ENCODE data around the gene MEIOSIN.

The MEIOSIN gene

DNA sequence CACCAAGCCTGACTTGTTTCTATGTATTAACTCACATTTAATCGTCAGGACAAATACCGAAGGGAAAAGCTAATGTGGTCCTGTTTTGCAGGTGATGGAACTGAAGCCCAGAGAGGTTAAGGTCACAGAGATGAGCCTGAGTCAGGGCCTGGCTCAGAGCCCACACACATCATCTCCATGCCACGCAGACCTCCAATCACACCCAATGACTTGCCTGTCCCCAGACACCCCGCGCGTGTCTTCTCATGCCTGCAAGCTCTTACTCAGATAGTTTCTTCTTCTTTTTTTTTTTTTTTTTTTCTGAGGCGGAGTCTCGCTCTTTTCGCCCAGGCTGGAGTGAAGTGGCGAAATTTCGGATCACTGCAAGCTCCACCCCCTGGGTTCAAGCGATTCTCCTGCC lies 19.4 kb downstream of the MEIOSIN start:
- Histone ChIP-seq H3K36me3 (ENCODE audit: control insufficient read depth in 2 of 2, insufficient read depth in 2 of 2, low read length in 2 of 2) (no peaks in the 10 kb centered on the region), H3K9ac (ENCODE audit: low read depth in 1 of 2, low read length in 2 of 2) (no peak overlapping the region), H3K9me3 (ENCODE audit: control insufficient read depth in 2 of 2, low read length in 2 of 2) (no peaks in the 10 kb centered on the region), H3K27ac (ENCODE audit: low read depth in 2 of 2, low read length in 2 of 2) (no peak overlapping the region), H3K27me3 (ENCODE audit: control insufficient read depth in 2 of 2, insufficient read depth in 2 of 2, low read length in 2 of 2) (no peaks in the 10 kb centered on the region), H3K4me3 (ENCODE audit: low read length in 2 of 2) (no peak overlapping the region), H3K4me1 (ENCODE audit: control insufficient read depth in 2 of 2, insufficient read depth in 2 of 2, low read length in 2 of 2) (no peaks in the 10 kb centered on the region)

GRCh38 chr19:45753548-45753947 lies 20.3 kb downstream of the MEIOSIN start:
- no peak overlapping the region for H3K9ac ChIP-seq (ENCODE audit: low read depth in 1 of 2, low read length in 2 of 2)
- no peaks in the 10 kb centered on the region for H3K36me3 ChIP-seq (ENCODE audit: control insufficient read depth in 2 of 2, insufficient read depth in 2 of 2, low read length in 2 of 2)
- no peak overlapping the region for H3K27ac ChIP-seq (ENCODE audit: low read depth in 2 of 2, low read length in 2 of 2)
- H3K4me1 ChIP-seq (ENCODE audit: control insufficient read depth in 2 of 2, insufficient read depth in 2 of 2, low read length in 2 of 2) = no peaks in the 10 kb centered on the region
- no peaks in the 10 kb centered on the region for H3K27me3 ChIP-seq (ENCODE audit: control insufficient read depth in 2 of 2, insufficient read depth in 2 of 2, low read length in 2 of 2)
- no peak overlapping the region for H3K4me3 ChIP-seq (ENCODE audit: low read length in 2 of 2)
- no peaks in the 10 kb centered on the region for H3K9me3 ChIP-seq (ENCODE audit: control insufficient read depth in 2 of 2, low read length in 2 of 2)

- no peaks in the 10 kb centered on the region for H3K9me3 ChIP-seq (ENCODE audit: control insufficient read depth in 2 of 2, low read length in 2 of 2)
- H3K4me3 ChIP-seq (ENCODE audit: low read length in 2 of 2) = no peak overlapping the region
- H3K4me1 ChIP-seq (ENCODE audit: control insufficient read depth in 2 of 2, insufficient read depth in 2 of 2, low read length in 2 of 2) = no peaks in the 10 kb centered on the region
- H3K27me3 ChIP-seq (ENCODE audit: control insufficient read depth in 2 of 2, insufficient read depth in 2 of 2, low read length in 2 of 2) = no peaks in the 10 kb centered on the region
- H3K9ac ChIP-seq (ENCODE audit: low read depth in 1 of 2, low read length in 2 of 2) = no peak overlapping the region
- H3K27ac ChIP-seq (ENCODE audit: low read depth in 2 of 2, low read length in 2 of 2) = no peak overlapping the region
- no peaks in the 10 kb centered on the region for H3K36me3 ChIP-seq (ENCODE audit: control insufficient read depth in 2 of 2, insufficient read depth in 2 of 2, low read length in 2 of 2)
Measured at GRCh38 chr19:45754323-45754722, 21.1 kb downstream of the MEIOSIN start.

DNA sequence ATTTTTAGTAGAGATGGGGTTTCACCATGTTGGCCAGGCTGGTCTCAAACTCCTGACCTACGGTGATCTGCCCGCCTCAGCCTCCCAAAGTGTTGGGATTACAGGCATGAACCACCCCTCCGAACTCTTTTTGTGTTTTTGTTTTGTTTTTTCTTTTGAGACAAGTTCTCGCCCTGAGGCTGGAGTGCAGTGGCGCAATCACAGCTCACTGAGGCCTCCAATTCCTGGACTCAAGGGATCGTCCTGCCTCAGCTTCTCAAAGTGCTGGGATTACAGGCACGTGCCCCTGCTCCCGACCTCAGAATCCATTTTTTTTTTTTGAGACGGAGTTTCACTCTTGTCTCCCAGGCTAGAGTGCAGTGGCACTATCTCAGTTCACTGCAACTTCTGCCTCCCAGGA lies 24.5 kb downstream of the MEIOSIN start:
- H3K9ac ChIP-seq (ENCODE audit: low read depth in 1 of 2, low read length in 2 of 2) = no peak overlapping the region
- H3K4me3 ChIP-seq (ENCODE audit: low read length in 2 of 2) = no peak overlapping the region
- no peak overlapping the region for H3K27ac ChIP-seq (ENCODE audit: low read depth in 2 of 2, low read length in 2 of 2)
- no peaks in the 10 kb centered on the region for H3K9me3 ChIP-seq (ENCODE audit: control insufficient read depth in 2 of 2, low read length in 2 of 2)
- H3K27me3 ChIP-seq (ENCODE audit: control insufficient read depth in 2 of 2, insufficient read depth in 2 of 2, low read length in 2 of 2) = no peaks in the 10 kb centered on the region
- no peaks in the 10 kb centered on the region for H3K4me1 ChIP-seq (ENCODE audit: control insufficient read depth in 2 of 2, insufficient read depth in 2 of 2, low read length in 2 of 2)
- H3K36me3 ChIP-seq (ENCODE audit: control insufficient read depth in 2 of 2, insufficient read depth in 2 of 2, low read length in 2 of 2) = no peaks in the 10 kb centered on the region

GRCh38 chr19:45758921-45759320 lies 25.7 kb downstream of the MEIOSIN start:
- no peaks in the 10 kb centered on the region for H3K4me1 ChIP-seq (ENCODE audit: control insufficient read depth in 2 of 2, insufficient read depth in 2 of 2, low read length in 2 of 2)
- H3K36me3 ChIP-seq (ENCODE audit: control insufficient read depth in 2 of 2, insufficient read depth in 2 of 2, low read length in 2 of 2) = no peaks in the 10 kb centered on the region
- no peaks in the 10 kb centered on the region for H3K27me3 ChIP-seq (ENCODE audit: control insufficient read depth in 2 of 2, insufficient read depth in 2 of 2, low read length in 2 of 2)
- H3K9ac ChIP-seq (ENCODE audit: low read depth in 1 of 2, low read length in 2 of 2) = no peak overlapping the region
- no peak overlapping the region for H3K4me3 ChIP-seq (ENCODE audit: low read length in 2 of 2)
- H3K27ac ChIP-seq (ENCODE audit: low read depth in 2 of 2, low read length in 2 of 2) = no peak overlapping the region
- H3K9me3 ChIP-seq (ENCODE audit: control insufficient read depth in 2 of 2, low read length in 2 of 2) = no peaks in the 10 kb centered on the region

DNA sequence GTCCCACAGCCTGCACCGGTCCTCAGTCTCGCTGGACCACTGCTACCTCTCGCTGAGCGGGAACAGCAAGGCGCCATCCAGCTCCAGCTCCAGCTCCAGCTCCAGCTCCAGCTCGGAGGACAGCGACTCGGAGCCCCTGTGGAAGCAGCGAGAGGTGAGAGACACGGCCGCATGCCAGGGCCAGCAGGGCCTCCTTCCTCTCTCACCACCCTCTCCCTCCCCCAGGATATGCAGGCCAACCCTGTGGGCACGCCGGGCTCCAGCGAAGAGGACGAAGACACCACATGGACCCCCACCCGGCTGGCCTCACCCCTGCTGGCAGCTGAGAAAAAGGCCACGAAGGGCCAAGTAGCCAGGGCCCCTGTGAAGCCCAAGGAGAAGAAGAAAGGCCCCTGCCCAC lies 28.5 kb downstream of the MEIOSIN start:
- no peak overlapping the region for H3K27ac ChIP-seq (ENCODE audit: low read depth in 2 of 2, low read length in 2 of 2)
- H3K9me3 ChIP-seq (ENCODE audit: control insufficient read depth in 2 of 2, low read length in 2 of 2) = no peaks in the 10 kb centered on the region
- peaks cover 4 to 9% of the 10 kb centered on the region in 2 donors for H3K4me1 ChIP-seq (ENCODE audit: control insufficient read depth in 2 of 2, insufficient read depth in 2 of 2, low read length in 2 of 2)
- no peaks in the 10 kb centered on the region for H3K36me3 ChIP-seq (ENCODE audit: control insufficient read depth in 2 of 2, insufficient read depth in 2 of 2, low read length in 2 of 2)
- H3K9ac ChIP-seq (ENCODE audit: low read depth in 1 of 2, low read length in 2 of 2) = no peak overlapping the region
- no peak overlapping the region for H3K4me3 ChIP-seq (ENCODE audit: low read length in 2 of 2)
- H3K27me3 ChIP-seq (ENCODE audit: control insufficient read depth in 2 of 2, insufficient read depth in 2 of 2, low read length in 2 of 2) = no peaks in the 10 kb centered on the region

GRCh38 chr19:45762870-45763631 lies 29.8 kb downstream of the MEIOSIN start:
- Histone ChIP-seq H3K27me3 (ENCODE audit: control insufficient read depth in 2 of 2, insufficient read depth in 2 of 2, low read length in 2 of 2) (no peaks in the 10 kb centered on the region), H3K9me3 (ENCODE audit: control insufficient read depth in 2 of 2, low read length in 2 of 2) (no peaks in the 10 kb centered on the region), H3K36me3 (ENCODE audit: control insufficient read depth in 2 of 2, insufficient read depth in 2 of 2, low read length in 2 of 2) (no peaks in the 10 kb centered on the region), H3K9ac (ENCODE audit: low read depth in 1 of 2, low read length in 2 of 2) (no peak overlapping the region), H3K4me1 (ENCODE audit: control insufficient read depth in 2 of 2, insufficient read depth in 2 of 2, low read length in 2 of 2) (peaks cover 9 to 11% of the 10 kb centered on the region in 2 donors), H3K27ac (ENCODE audit: low read depth in 2 of 2, low read length in 2 of 2) (no peak overlapping the region), H3K4me3 (ENCODE audit: low read length in 2 of 2) (no peak overlapping the region)

- H3K4me3 ChIP-seq (ENCODE audit: low read length in 2 of 2) = no peak overlapping the region
- peaks cover 9 to 11% of the 10 kb centered on the region in 2 donors for H3K4me1 ChIP-seq (ENCODE audit: control insufficient read depth in 2 of 2, insufficient read depth in 2 of 2, low read length in 2 of 2)
- peak overlapping the region in 1 of 2 donors; percentile 1 for H3K9ac ChIP-seq (ENCODE audit: low read depth in 1 of 2, low read length in 2 of 2)
- H3K36me3 ChIP-seq (ENCODE audit: control insufficient read depth in 2 of 2, insufficient read depth in 2 of 2, low read length in 2 of 2) = no peaks in the 10 kb centered on the region
- no peaks in the 10 kb centered on the region for H3K27me3 ChIP-seq (ENCODE audit: control insufficient read depth in 2 of 2, insufficient read depth in 2 of 2, low read length in 2 of 2)
- no peaks in the 10 kb centered on the region for H3K9me3 ChIP-seq (ENCODE audit: control insufficient read depth in 2 of 2, low read length in 2 of 2)
- no peak overlapping the region for H3K27ac ChIP-seq (ENCODE audit: low read depth in 2 of 2, low read length in 2 of 2)
Measured at GRCh38 chr19:45763691-45764294, 30.6 kb downstream of the MEIOSIN start.

DNA sequence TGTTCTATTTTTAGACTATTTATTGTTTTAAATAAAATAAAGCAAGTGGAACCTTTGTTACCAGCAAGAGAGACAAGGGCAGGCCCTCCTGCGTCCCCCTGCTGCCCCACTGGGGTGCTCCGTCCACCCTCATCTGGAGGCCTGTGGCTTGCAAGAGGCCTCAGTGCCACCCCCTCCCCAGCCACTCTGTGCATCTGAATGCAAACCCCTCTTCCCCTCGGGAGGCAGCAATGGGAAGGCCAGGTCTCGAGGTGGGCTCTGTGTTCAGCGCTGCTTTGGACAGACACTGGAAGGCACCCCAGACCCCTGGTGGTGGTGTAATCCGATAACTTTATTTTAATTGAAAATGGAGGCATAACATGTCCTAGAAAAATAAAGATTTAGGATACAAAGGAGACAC lies 31.2 kb downstream of the MEIOSIN start:
- H3K4me1 ChIP-seq (ENCODE audit: control insufficient read depth in 2 of 2, insufficient read depth in 2 of 2, low read length in 2 of 2) = peaks cover 9 to 11% of the 10 kb centered on the region in 2 donors
- H3K4me3 ChIP-seq (ENCODE audit: low read length in 2 of 2) = no peak overlapping the region
- H3K27me3 ChIP-seq (ENCODE audit: control insufficient read depth in 2 of 2, insufficient read depth in 2 of 2, low read length in 2 of 2) = no peaks in the 10 kb centered on the region
- no peaks in the 10 kb centered on the region for H3K9me3 ChIP-seq (ENCODE audit: control insufficient read depth in 2 of 2, low read length in 2 of 2)
- H3K9ac ChIP-seq (ENCODE audit: low read depth in 1 of 2, low read length in 2 of 2) = no peak overlapping the region
- H3K27ac ChIP-seq (ENCODE audit: low read depth in 2 of 2, low read length in 2 of 2) = no peak overlapping the region
- H3K36me3 ChIP-seq (ENCODE audit: control insufficient read depth in 2 of 2, insufficient read depth in 2 of 2, low read length in 2 of 2) = no peaks in the 10 kb centered on the region

GRCh38 chr19:45764945-45765701 lies 31.9 kb downstream of the MEIOSIN start:
- Histone ChIP-seq H3K36me3 (ENCODE audit: control insufficient read depth in 2 of 2, insufficient read depth in 2 of 2, low read length in 2 of 2) (no peaks in the 10 kb centered on the region), H3K4me3 (ENCODE audit: low read length in 2 of 2) (no peak overlapping the region), H3K9me3 (ENCODE audit: control insufficient read depth in 2 of 2, low read length in 2 of 2) (no peaks in the 10 kb centered on the region), H3K27ac (ENCODE audit: low read depth in 2 of 2, low read length in 2 of 2) (no peak overlapping the region), H3K9ac (ENCODE audit: low read depth in 1 of 2, low read length in 2 of 2) (no peak overlapping the region), H3K4me1 (ENCODE audit: control insufficient read depth in 2 of 2, insufficient read depth in 2 of 2, low read length in 2 of 2) (peaks cover 11 to 13% of the 10 kb centered on the region in 2 donors), H3K27me3 (ENCODE audit: control insufficient read depth in 2 of 2, insufficient read depth in 2 of 2, low read length in 2 of 2) (no peaks in the 10 kb centered on the region)

All from mucosa of rectum (tissue), 2 donors.